Effector memory CD8-positive, alpha-beta T cell (primary cell): ENCODE measurements around the gene MAPK1.
"Not testable (repeated sequence)": the region's sequence is repeated elsewhere in the genome, so short reads cannot be mapped to it uniquely, and the experiment has no call there.

Experiments used
- ATAC-seq: fragments of 150-1000 bp; cut with Tn5 transposase; replicated peaks from 2 replicates; pipeline ENCODE4 v1.10.0; 2021; ENCODE audit warnings: mild to moderate bottlenecking, moderate library complexity
- DNase-seq, 3 experiments: peaks; one replicate each; pipeline ENCODE4 v3.0.0; 2021
- H3K27ac Mint-ChIP-seq, 2 donors: one replicate each; pipeline ENCODE4 v1.8.0; 2022; ENCODE audit warnings: mild to moderate bottlenecking in 2 of 2, mixed read lengths in 2 of 2, moderate library complexity in 2 of 2
- H3K27me3 Mint-ChIP-seq, 2 donors: one replicate each; pipeline ENCODE4 v1.8.0; 2022; ENCODE audit warnings: mixed read lengths in 2 of 2
- H3K36me3 Mint-ChIP-seq: one replicate; pipeline ENCODE4 v1.8.0; 2022; ENCODE audit warnings: mild to moderate bottlenecking, moderate library complexity, mixed read lengths; ENCODE audit not compliant: insufficient read depth
- H3K4me1 Mint-ChIP-seq, 2 donors: one replicate each; pipeline ENCODE4 v1.8.0; 2022; ENCODE audit warnings: low read depth in 2 of 2, mixed read lengths in 2 of 2
- H3K4me3 Mint-ChIP-seq, 2 donors: one replicate each; pipeline ENCODE4 v1.8.0; 2022; ENCODE audit warnings: mild to moderate bottlenecking in 2 of 2, mixed read lengths in 2 of 2, moderate library complexity in 2 of 2
- H3K9me3 Mint-ChIP-seq, 2 donors: one replicate each; pipeline ENCODE4 v1.8.0; 2022; ENCODE audit warnings: mixed read lengths in 2 of 2

Gene MAPK1

GRCh38 chr22:21796231-21796630 lies 71.2 kb downstream of the MAPK1 start:
- no peak overlapping the region for H3K4me3 Mint-ChIP-seq
- DNase-seq (no peak), ATAC-seq (no peak)
- H3K4me1 Mint-ChIP-seq, result peaks cover 4 to 26% of the 10 kb centered on the region in 2 donors
- H3K36me3 Mint-ChIP-seq, result peaks cover 54% of the 10 kb centered on the region
- H3K27ac Mint-ChIP-seq, result peak overlapping the region; percentile 3 to 33
- no peaks in the 10 kb centered on the region for H3K27me3 Mint-ChIP-seq
- H3K9me3 Mint-ChIP-seq, result no peaks in the 10 kb centered on the region

DNA sequence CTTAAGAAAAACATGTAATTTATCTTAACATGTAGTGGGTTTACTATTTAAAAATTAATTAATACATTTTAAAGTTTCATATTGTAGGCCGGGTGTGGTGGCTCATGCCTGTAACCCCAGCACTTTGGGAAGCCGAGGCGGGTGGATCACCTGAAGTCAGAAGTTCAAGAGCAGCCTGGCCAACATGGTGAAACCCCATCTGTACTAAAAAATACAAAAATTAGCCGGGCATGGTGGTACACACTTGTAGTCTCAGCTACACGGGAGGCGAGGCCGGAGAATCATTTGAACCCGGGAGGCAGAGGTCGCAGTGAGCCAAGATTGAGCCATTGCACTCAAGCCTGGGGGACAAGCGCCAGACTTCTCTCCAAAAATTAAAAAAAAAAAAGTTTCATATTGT lies 73.7 kb downstream of the MAPK1 start:
- not testable (repeated sequence) for ATAC-seq, H3K9me3 Mint-ChIP-seq, DNase-seq, H3K27ac Mint-ChIP-seq, H3K27me3 Mint-ChIP-seq, H3K4me3 Mint-ChIP-seq
- H3K36me3 Mint-ChIP-seq, result peaks cover 33% of the 10 kb centered on the region
- peaks cover 4 to 27% of the 10 kb centered on the region in 2 donors for H3K4me1 Mint-ChIP-seq

DNA sequence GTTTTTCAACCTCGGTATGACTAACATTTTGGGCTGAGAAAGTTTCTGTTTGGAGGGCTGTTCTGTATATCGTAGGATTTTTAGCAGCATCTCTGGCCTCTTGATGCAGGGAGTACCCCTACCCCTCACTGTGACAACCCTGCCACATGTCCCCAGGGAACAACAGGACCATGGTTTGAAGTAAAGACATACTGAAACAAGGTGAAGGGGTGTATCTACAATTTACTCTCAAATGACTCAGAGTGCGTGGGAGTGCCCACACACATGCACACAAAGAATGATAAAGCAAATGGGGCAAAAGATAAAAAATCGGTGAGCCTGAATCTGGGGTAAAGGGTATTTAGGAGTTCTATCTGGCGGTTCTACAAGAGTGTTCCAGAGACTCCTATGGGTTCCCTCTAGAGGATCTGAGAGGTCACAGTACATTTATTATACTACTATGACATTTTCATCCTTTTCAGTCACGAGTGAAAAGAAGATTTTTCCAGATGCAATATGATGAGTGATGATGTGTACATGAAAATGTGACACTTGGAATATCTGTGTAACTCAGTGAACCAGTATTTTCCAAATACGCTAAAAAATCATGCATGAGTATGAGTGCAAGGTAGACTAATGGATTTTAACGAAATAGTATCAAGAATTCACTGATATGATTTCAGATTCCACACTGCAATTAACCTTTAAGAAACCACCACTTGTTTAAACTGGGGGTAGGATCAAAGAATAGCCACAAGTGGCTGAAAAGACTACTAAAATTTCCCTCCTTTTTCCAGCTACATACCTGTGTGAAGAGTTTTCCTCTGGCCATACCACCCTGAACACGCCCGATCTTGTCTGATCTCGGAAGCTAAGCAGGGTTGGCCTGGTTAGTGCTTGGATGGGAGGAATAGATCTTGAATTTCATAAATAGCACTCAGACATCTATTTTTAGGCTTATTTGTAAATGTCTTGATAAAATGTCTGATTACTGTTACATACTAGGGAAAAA lies 75.5 kb downstream of the MAPK1 start:
- ATAC-seq (peak; percentile 55), DNase-seq (no peak)
- H3K27ac Mint-ChIP-seq, result peak overlapping the region; percentile 22 to 65
- H3K27me3 Mint-ChIP-seq, result no peaks in the 10 kb centered on the region
- peaks cover 6 to 24% of the 10 kb centered on the region in 2 donors for H3K4me1 Mint-ChIP-seq
- H3K36me3 Mint-ChIP-seq, result peaks cover 34% of the 10 kb centered on the region
- H3K4me3 Mint-ChIP-seq, result no peak overlapping the region
- H3K9me3 Mint-ChIP-seq, result no peaks in the 10 kb centered on the region

GRCh38 chr22:21790849-21791610 lies 76.4 kb downstream of the MAPK1 start:
- not testable (repeated sequence) for H3K27me3 Mint-ChIP-seq, DNase-seq
- peaks cover 38% of the 10 kb centered on the region for H3K36me3 Mint-ChIP-seq

GRCh38 chr22:21790359-21790758 lies 77.1 kb downstream of the MAPK1 start:
- Mint-ChIP-seq H3K4me1 (peaks cover 9 to 22% of the 10 kb centered on the region in 2 donors), H3K9me3 (no peaks in the 10 kb centered on the region), H3K4me3 (no peak overlapping the region), H3K27ac (peak overlapping the region in 1 of 2 donors; percentile 65), H3K36me3 (peaks cover 39% of the 10 kb centered on the region), H3K27me3 (no peaks in the 10 kb centered on the region)
- DNase-seq, result no peak
- no peak for ATAC-seq

More at GRCh38 chr22:21790849-21791610, 76.4 kb downstream of the MAPK1 start:
- H3K9me3 Mint-ChIP-seq, ATAC-seq, H3K4me3 Mint-ChIP-seq: not testable (repeated sequence)
- Mint-ChIP-seq H3K27ac (peak overlapping the region in 1 of 2 donors; percentile 65), H3K4me1 (peaks cover 7 to 19% of the 10 kb centered on the region in 2 donors)

DNA sequence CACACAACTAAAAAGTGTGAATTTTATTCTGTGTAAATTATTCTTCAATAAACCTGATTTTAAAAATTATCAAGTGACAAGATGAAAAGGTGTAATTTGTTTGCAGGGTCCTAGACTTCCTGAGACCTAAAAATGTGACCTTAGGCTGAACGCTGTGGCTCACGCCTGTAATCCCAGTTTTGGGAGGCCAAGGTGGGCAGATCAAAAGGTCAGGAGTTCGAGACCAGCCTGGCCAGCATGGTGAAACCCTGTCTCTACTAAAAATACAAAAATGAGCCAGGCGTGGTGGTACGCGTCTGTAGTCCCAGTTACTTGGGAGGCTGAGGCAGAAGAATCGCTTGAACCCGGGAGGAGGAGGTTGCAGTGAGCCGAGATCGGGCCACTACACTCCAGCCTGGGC lies 79.9 kb downstream of the MAPK1 start:
- peak overlapping the region; percentile 52 to 53 for H3K27ac Mint-ChIP-seq
- peaks cover 12 to 24% of the 10 kb centered on the region in 2 donors for H3K4me1 Mint-ChIP-seq

DNA sequence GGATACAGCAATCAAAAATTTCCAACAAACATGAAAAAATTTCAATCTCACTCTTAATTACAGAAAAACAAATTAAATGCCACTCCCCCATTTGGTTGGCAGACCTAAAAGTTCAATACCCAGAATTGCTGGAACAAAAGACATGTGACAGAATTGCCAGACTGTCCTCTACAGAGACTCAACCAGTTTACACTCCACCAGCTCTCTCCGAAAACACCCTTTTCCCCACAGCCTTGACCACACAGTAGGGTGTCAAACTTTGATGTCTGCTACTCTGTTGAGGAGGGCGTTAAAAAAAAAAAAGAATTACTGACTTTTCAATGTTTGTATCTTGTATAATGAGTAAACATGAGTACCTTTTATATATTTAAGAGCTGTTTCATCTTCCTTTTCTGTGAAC lies 87.2 kb downstream of the MAPK1 start:
- H3K36me3 Mint-ChIP-seq, result peaks cover 35% of the 10 kb centered on the region
- H3K27ac Mint-ChIP-seq, result peak overlapping the region; percentile 45 to 67
- DNase-seq (peak in 2 of 3 experiments; percentile 14 to 19), ATAC-seq (peak; percentile 99)
- peak overlapping the region; percentile 22 to 63 for H3K4me3 Mint-ChIP-seq
- peaks cover 23 to 37% of the 10 kb centered on the region in 2 donors for H3K4me1 Mint-ChIP-seq
- H3K27me3 Mint-ChIP-seq, result no peaks in the 10 kb centered on the region
- no peaks in the 10 kb centered on the region for H3K9me3 Mint-ChIP-seq

More for the DNA sequence above, 79.9 kb downstream of the MAPK1 start:
- H3K36me3 Mint-ChIP-seq, result peaks cover 40% of the 10 kb centered on the region
- not testable (repeated sequence) for DNase-seq, H3K27me3 Mint-ChIP-seq, H3K9me3 Mint-ChIP-seq, ATAC-seq, H3K4me3 Mint-ChIP-seq

- ATAC-seq, result no peak
- H3K27ac Mint-ChIP-seq, result peak overlapping the region; percentile 45 to 67
- no peaks in the 10 kb centered on the region for H3K9me3 Mint-ChIP-seq
- no peak for DNase-seq
- no peaks in the 10 kb centered on the region for H3K27me3 Mint-ChIP-seq
- peaks cover 28% of the 10 kb centered on the region for H3K36me3 Mint-ChIP-seq
- H3K4me1 Mint-ChIP-seq, result peaks cover 23 to 42% of the 10 kb centered on the region in 2 donors
- H3K4me3 Mint-ChIP-seq, result no peak overlapping the region
Observed at GRCh38 chr22:21779444-21779843, 88.0 kb downstream of the MAPK1 start.

- Mint-ChIP-seq H3K36me3 (peaks cover 24% of the 10 kb centered on the region), H3K4me3 (no peak overlapping the region), H3K9me3 (no peaks in the 10 kb centered on the region), H3K27me3 (no peaks in the 10 kb centered on the region), H3K27ac (peak overlapping the region in 1 of 2 donors; percentile 67), H3K4me1 (peaks cover 21 to 46% of the 10 kb centered on the region in 2 donors)
- DNase-seq, result no peak
- no peak for ATAC-seq
Observed at GRCh38 chr22:21778705-21779363, 88.6 kb downstream of the MAPK1 start.

- Mint-ChIP-seq H3K27me3 (no peaks in the 10 kb centered on the region), H3K4me3 (peak overlapping the region; percentile 59 to 63), H3K9me3 (no peaks in the 10 kb centered on the region), H3K4me1 (peaks cover 35 to 62% of the 10 kb centered on the region in 2 donors), H3K27ac (peak overlapping the region; percentile 51 to 56), H3K36me3 (peaks cover 46% of the 10 kb centered on the region)
- DNase-seq, result no peak
- ATAC-seq, result no peak
Observed at GRCh38 chr22:21771631-21771976, 95.8 kb downstream of the MAPK1 start.

- Mint-ChIP-seq H3K27ac (peak overlapping the region; percentile 95 to 98), H3K9me3 (no peaks in the 10 kb centered on the region), H3K27me3 (no peaks in the 10 kb centered on the region), H3K4me3 (peak overlapping the region; percentile 73 to 76), H3K4me1 (peaks cover 63 to 75% of the 10 kb centered on the region in 2 donors), H3K36me3 (peaks cover 58% of the 10 kb centered on the region)
- no peak for ATAC-seq
- no peak for DNase-seq
Observed at GRCh38 chr22:21768435-21768834, 99.0 kb downstream of the MAPK1 start.

GRCh38 chr22:21766691-21767462 lies 100.6 kb downstream of the MAPK1 start:
- Mint-ChIP-seq H3K4me3 (peak overlapping the region; percentile 73 to 76), H3K4me1 (peaks cover 69 to 76% of the 10 kb centered on the region in 2 donors), H3K27ac (peak overlapping the region; percentile 95 to 98), H3K9me3 (no peaks in the 10 kb centered on the region), H3K36me3 (peaks cover 53% of the 10 kb centered on the region), H3K27me3 (no peaks in the 10 kb centered on the region)
- ATAC-seq (peak; percentile 80), DNase-seq (peak; percentile 75 to 80 (median 75))
